ENCODE results near the gene SUSD6.

DNA sequence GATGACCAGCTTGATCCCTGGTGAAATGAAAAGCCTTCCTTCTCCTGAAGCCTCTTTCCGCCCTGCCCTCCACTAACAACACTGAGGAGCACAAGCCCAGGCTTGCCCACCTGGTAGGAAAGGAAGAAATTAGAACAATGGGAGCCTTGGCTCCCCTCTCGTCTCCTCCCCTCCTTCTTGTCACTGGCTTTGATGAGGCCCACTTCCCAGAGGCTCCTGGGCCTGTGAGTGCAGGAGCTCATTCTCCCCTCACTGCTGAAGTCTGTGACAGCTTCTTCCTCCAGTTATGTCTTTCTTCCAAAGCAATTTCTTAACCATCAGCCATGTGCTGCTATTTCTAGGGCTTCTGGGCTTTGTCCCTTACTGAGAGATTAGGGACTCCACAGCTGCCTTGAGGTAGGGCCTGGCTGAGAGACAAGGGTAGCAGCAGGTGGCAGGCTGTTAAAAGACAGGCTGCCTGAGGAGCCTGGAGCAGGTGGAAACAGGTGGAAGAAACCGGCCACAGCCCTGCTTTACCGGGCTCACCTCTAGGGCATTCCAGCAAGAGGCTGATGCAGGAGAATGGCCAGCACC, 101.9 kb downstream of the SUSD6 start:
- TF ChIP-seq EZH2 (IDR thresholded peaks at IDR 0.05) (no peak), POLR2AphosphoS5 (IDR thresholded peaks at IDR 0.05; ENCODE audit: borderline replicate concordance, low read depth, low read length) (no peak), FOXP2 (optimal IDR thresholded peaks at IDR 0.05; ENCODE audit: control extremely low read depth, extremely low read length, insufficient read depth) (no peak)
